Endothelial cell (in vitro differentiated cells): ENCODE measurements around the gene CENPB. TPM values are rescaled to one million over a fixed set of nuclear protein-coding genes. Genes with fewer than 3 reads are reported as not detected.

Experiments used
- DNase-seq: peaks from one replicate; pipeline ENCODE4 v3.0.0; 2021; ENCODE audit warnings: low spot score
- H3K27ac Mint-ChIP-seq: one replicate; pipeline ENCODE4 v1.8.0; 2021; ENCODE audit warnings: mixed read lengths, inconsistent platforms; ENCODE audit not compliant: unreplicated experiment
- H3K27me3 Mint-ChIP-seq: one replicate; pipeline ENCODE4 v1.8.0; 2021; ENCODE audit warnings: mild to moderate bottlenecking, moderate library complexity, mixed read lengths, inconsistent platforms; ENCODE audit not compliant: unreplicated experiment
- H3K36me3 Mint-ChIP-seq: one replicate; pipeline ENCODE4 v1.8.0; 2021; ENCODE audit warnings: mild to moderate bottlenecking, low read depth, mixed read lengths, inconsistent platforms; ENCODE audit not compliant: unreplicated experiment
- H3K4me1 Mint-ChIP-seq: one replicate; pipeline ENCODE4 v1.8.0; 2021; ENCODE audit warnings: mild to moderate bottlenecking, mixed read lengths, inconsistent platforms; ENCODE audit not compliant: unreplicated experiment
- H3K4me3 Mint-ChIP-seq: one replicate; pipeline ENCODE4 v1.8.0; 2021; ENCODE audit warnings: mild to moderate bottlenecking, mixed read lengths, inconsistent platforms; ENCODE audit not compliant: unreplicated experiment
- H3K9me3 Mint-ChIP-seq: one replicate; pipeline ENCODE4 v1.8.0; 2021; ENCODE audit warnings: mixed read lengths, inconsistent platforms; ENCODE audit not compliant: unreplicated experiment
- total RNA-seq: library from RNA; stranded (reverse); fragmentation: NEBNext Ultra II Directional; extraction: Animal tissue kit (Norgen Biotek cat#: 25700); gene quantifications from one replicate; pipeline ENCODE4 v1.2.1, GENCODE V29; 2021; ENCODE audit not compliant: unreplicated experiment
- TF ChIP-seq, protein P1 (sequence below): fragments of 200-600 bp; sonication (generic); IDR thresholded peaks from one replicate; pipeline ENCODE4 v1.5.0; 2021; ENCODE audit warnings: antibody characterized with exemption; ENCODE audit not compliant: unreplicated experiment

The CENPB gene
- total RNA-seq, 1 donor from 2014 or later: 57.9 TPM

DNA sequence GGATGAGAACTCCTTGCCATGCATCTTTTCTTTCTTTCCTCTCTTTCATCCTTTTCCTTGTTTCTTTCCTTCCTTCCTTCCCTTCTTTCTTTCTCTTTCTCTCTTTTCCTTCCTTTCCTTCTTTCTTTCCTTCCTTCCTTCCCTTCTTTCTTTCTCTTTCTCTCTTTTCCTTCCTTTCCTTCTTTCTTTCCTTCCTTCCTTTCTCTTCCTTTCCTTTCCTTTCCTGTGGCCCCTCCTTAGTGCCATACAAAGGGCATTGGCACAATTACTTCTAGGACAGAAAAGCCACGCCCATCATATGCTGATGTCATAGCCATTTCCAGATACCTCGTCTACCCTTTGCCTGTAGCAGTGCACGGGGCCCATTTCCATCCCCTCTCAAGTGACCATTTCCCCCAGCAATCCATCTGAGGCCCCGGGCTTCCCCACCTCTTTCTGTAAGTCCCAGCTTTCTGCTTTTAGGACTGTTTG lies 2.2 kb upstream of the CENPB start:
- peaks cover 6% of the 10 kb centered on the region for H3K36me3 Mint-ChIP-seq
- no peak overlapping the region for H3K27ac Mint-ChIP-seq
- TF ChIP-seq, protein P1, sequence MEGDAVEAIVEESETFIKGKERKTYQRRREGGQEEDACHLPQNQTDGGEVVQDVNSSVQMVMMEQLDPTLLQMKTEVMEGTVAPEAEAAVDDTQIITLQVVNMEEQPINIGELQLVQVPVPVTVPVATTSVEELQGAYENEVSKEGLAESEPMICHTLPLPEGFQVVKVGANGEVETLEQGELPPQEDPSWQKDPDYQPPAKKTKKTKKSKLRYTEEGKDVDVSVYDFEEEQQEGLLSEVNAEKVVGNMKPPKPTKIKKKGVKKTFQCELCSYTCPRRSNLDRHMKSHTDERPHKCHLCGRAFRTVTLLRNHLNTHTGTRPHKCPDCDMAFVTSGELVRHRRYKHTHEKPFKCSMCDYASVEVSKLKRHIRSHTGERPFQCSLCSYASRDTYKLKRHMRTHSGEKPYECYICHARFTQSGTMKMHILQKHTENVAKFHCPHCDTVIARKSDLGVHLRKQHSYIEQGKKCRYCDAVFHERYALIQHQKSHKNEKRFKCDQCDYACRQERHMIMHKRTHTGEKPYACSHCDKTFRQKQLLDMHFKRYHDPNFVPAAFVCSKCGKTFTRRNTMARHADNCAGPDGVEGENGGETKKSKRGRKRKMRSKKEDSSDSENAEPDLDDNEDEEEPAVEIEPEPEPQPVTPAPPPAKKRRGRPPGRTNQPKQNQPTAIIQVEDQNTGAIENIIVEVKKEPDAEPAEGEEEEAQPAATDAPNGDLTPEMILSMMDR: no peak
- H3K4me3 Mint-ChIP-seq: peak overlapping the region; percentile 66
- H3K4me1 Mint-ChIP-seq: peaks cover 5% of the 10 kb centered on the region
- DNase-seq: no peak
- peaks cover 10% of the 10 kb centered on the region for H3K27me3 Mint-ChIP-seq
- no peaks in the 10 kb centered on the region for H3K9me3 Mint-ChIP-seq

DNA sequence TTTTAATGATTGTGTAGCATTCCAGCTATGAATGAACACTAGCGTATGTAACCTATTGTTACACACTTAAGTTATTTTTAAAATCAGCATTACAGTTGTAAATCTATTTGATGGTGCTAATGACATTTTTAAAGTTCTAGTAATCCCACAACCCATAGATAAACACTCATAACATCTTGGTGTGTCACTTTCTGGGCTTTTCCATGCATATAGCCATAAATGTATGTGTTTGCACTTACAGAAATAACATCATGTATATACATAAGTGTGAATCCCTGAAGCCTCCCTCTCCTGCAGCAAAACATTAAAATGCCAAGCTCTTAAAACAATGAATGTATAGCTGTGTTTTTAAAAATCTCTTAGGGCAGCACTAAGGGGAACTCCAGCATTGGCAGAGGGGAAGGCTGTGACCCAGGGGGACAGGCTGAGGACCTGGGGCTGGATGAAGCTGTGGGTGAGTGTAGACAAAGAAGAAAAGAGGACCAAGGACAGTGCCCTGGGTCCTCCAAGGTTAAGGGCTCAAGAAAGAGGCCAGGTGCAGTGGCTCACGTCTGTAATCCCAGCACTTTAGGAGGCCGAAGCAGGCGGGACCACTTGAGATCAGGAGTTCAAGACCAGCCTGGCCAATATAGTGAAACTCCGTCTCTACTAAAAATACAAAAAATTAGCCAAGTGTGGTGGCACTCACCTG lies 929 bp upstream of the CENPB start:
- TF ChIP-seq, protein P1: no peak
- peaks cover 5% of the 10 kb centered on the region for H3K4me1 Mint-ChIP-seq
- no peaks in the 10 kb centered on the region for H3K9me3 Mint-ChIP-seq
- H3K36me3 Mint-ChIP-seq: peaks cover 6% of the 10 kb centered on the region
- DNase-seq: no peak
- H3K4me3 Mint-ChIP-seq: peak overlapping the region; percentile 37
- H3K27ac Mint-ChIP-seq: no peak overlapping the region
- peaks cover 14% of the 10 kb centered on the region for H3K27me3 Mint-ChIP-seq

- peaks cover 6% of the 10 kb centered on the region for H3K36me3 Mint-ChIP-seq
- TF ChIP-seq, protein P1: no peak
- H3K4me3 Mint-ChIP-seq: peak overlapping the region; percentile 88
- peaks cover 18% of the 10 kb centered on the region for H3K27me3 Mint-ChIP-seq
- peaks cover 5% of the 10 kb centered on the region for H3K4me1 Mint-ChIP-seq
- no peaks in the 10 kb centered on the region for H3K9me3 Mint-ChIP-seq
- H3K27ac Mint-ChIP-seq: peak overlapping the region; percentile 24
- DNase-seq: peak; percentile 54
These were observed 435 bp downstream of the CENPB start for GRCh38 chr20:3786126-3786484.

GRCh38 chr20:3785240-3786125 lies 1.1 kb downstream of the CENPB start:
- Mint-ChIP-seq H3K27ac (no peak overlapping the region), H3K4me1 (peaks cover 11% of the 10 kb centered on the region), H3K9me3 (no peaks in the 10 kb centered on the region), H3K27me3 (peaks cover 19% of the 10 kb centered on the region), H3K4me3 (peak overlapping the region; percentile 71), H3K36me3 (peaks cover 6% of the 10 kb centered on the region)
- TF ChIP-seq, protein P1: no peak
- DNase-seq: no peak

- DNase-seq: no peak
- peaks cover 21% of the 10 kb centered on the region for H3K27me3 Mint-ChIP-seq
- H3K27ac Mint-ChIP-seq: no peak overlapping the region
- TF ChIP-seq, protein P1: no peak
- H3K9me3 Mint-ChIP-seq: no peaks in the 10 kb centered on the region
- peaks cover 13% of the 10 kb centered on the region for H3K4me1 Mint-ChIP-seq
- peak overlapping the region; percentile 71 for H3K4me3 Mint-ChIP-seq
- peaks cover 6% of the 10 kb centered on the region for H3K36me3 Mint-ChIP-seq
These were observed 1.7 kb downstream of the CENPB start for GRCh38 chr20:3784863-3785239.
